CD4-positive, alpha-beta T cell (primary cell): Measurements from ENCODE around the gene PAPSS1. TPM values are rescaled to one million over a fixed set of nuclear protein-coding genes. Genes with fewer than 3 reads are reported as not detected.
A peak's percentile ranks its signal among the peaks of the same experiment; 100 is the strongest.

Experiments used
- ATAC-seq: fragments of 200-7000 bp; cut with Tn5 transposase; one replicate; pipeline ENCODE4 v1.10.0; 2022; ENCODE audit warnings: mild to moderate bottlenecking; ENCODE audit not compliant: poor library complexity
- CTCF ChIA-PET: fragments of 350-600 bp; sonication (Branson Sonifier 250); formaldehyde crosslinking; loops from one replicate; lab custom pipeline; 2021; ENCODE audit warnings: antibody characterized with exemption, inconsistent platforms; lab: Charles Lee
- POLR2A ChIA-PET: fragments of 350-600 bp; sonication (Branson Sonifier 250); formaldehyde crosslinking; loops from one replicate; lab custom pipeline; 2021; ENCODE audit warnings: antibody characterized with exemption, inconsistent platforms; lab: Charles Lee
- DNase-seq, 14 experiments: peaks; one replicate each; pipeline ENCODE4 v3.0.0-alpha.2; 2013 to 2020; ENCODE audit warnings: mixed read lengths in 2 of 14
- H3K27ac ChIP-seq, 2 donors: one replicate each; pipeline versions ENCODE4 v1.5.1 to v1.7.0; 2013; ENCODE audit warnings: low read length in 2 of 2, low read depth in 1 of 2, mild to moderate bottlenecking in 1 of 2
- H3K27me3 ChIP-seq, 2 experiments: 1 replicate in 1 of 2; 2 replicates in 1 of 2; pipeline versions ENCODE4 v1.6.1 to v1.7.0; 2013; ENCODE audit warnings: low read length in 2 of 2, control low read depth in 1 of 2, mild to moderate bottlenecking in 1 of 2, moderate library complexity in 1 of 2; ENCODE audit not compliant: insufficient read depth in 2 of 2, control insufficient read depth in 1 of 2
- H3K36me3 ChIP-seq: one replicate; pipeline ENCODE4 v1.6.1; 2013; ENCODE audit warnings: low read length, control low read depth; ENCODE audit not compliant: insufficient read depth
- H3K4me1 ChIP-seq: one replicate; pipeline ENCODE4 v1.6.1; 2013; ENCODE audit warnings: low read length, control low read depth; ENCODE audit not compliant: insufficient read depth
- H3K4me3 ChIP-seq: one replicate; pipeline ENCODE4 v1.5.1; 2013; ENCODE audit warnings: mild to moderate bottlenecking, low read length, moderate library complexity
- H3K9me3 ChIP-seq, 2 experiments: 1 replicate in 1 of 2; 2 replicates in 1 of 2; pipeline versions ENCODE4 v1.6.1 to v1.7.0; 2013; ENCODE audit warnings: low read length in 2 of 2, mild to moderate bottlenecking in 2 of 2, control low read depth in 1 of 2, moderate library complexity in 1 of 2; ENCODE audit not compliant: control insufficient read depth in 1 of 2, insufficient read depth in 1 of 2
- H3K27ac Mint-ChIP-seq: one replicate; pipeline ENCODE4 v1.8.0; 2020; ENCODE audit warnings: mixed read lengths
- H3K27me3 Mint-ChIP-seq: one replicate; pipeline ENCODE4 v1.8.0; 2021; ENCODE audit warnings: mixed read lengths
- H3K36me3 Mint-ChIP-seq: one replicate; pipeline ENCODE4 v1.8.0; 2021; ENCODE audit warnings: low read depth, mixed read lengths
- H3K4me1 Mint-ChIP-seq: one replicate; pipeline ENCODE4 v1.8.0; 2021; ENCODE audit warnings: low read depth, mixed read lengths
- H3K4me3 Mint-ChIP-seq: one replicate; pipeline ENCODE4 v1.8.0; 2020; ENCODE audit warnings: mild to moderate bottlenecking, mixed read lengths
- H3K9me3 Mint-ChIP-seq: one replicate; pipeline ENCODE4 v1.8.0; 2020; ENCODE audit warnings: mixed read lengths
- intact Hi-C, 2 experiments: fragments of 100-400 bp; cut with DNase I in 1 of 2; cut with micrococcal nuclease in 1 of 2; formaldehyde crosslinking; loops; one replicate each; pipeline versions ENCODE4 v1.15.1 to v1.9.0; 2023 to 2025; cut with DNase I, micrococcal nuclease
- total RNA-seq, 174 experiments: library from RNA in 2 of 174; stranded (reverse) in 2 of 174; gene quantifications; one replicate each; pipeline ENCODE4 v1.2.3 and lab custom pipeline; 2021 to 2026
- TF ChIP-seq, protein P1 (sequence below): fragments of 200-600 bp; IDR thresholded peaks from one replicate; pipeline ENCODE4 v1.8.0; 2022; ENCODE audit warnings: antibody characterized with exemption, mild to moderate bottlenecking

The PAPSS1 gene
- total RNA-seq, 2 experiments from 2014 or later, result 5.6 to 6.6 TPM

DNA sequence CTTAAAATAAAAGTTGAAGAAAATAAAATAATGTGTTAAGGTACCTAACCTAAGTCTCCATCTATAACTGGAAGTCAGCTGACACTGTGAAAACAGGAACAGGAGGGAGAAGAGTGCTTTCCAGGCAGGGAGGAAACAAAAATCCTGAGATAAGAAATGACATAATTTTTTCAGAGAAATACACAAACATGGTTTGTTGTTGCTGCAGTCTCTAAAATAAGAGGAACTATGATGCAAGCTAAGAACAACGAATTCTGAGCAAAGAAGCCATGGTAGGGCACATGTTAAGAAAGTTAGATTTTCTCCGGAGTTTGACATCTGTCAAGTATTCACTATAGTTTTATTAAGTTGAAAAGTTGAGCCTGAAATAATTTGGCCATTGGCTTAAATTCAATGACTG is 26.9 kb downstream of the PAPSS1 start:
- H3K4me1 ChIP-seq, result no peaks in the 10 kb centered on the region
- ChIA-PET CTCF (no interaction called here), POLR2A (no interaction called here)
- intact Hi-C loops, result no loop called here
- no peaks in the 10 kb centered on the region for H3K36me3 ChIP-seq
- no peak for ATAC-seq
- Mint-ChIP-seq H3K4me1 (peaks cover 23% of the 10 kb centered on the region), H3K27ac (no peak overlapping the region), H3K4me3 (no peak overlapping the region), H3K36me3 (peaks cover 55% of the 10 kb centered on the region), H3K9me3 (no peaks in the 10 kb centered on the region), H3K27me3 (no peaks in the 10 kb centered on the region)
- TF ChIP-seq, protein P1, sequence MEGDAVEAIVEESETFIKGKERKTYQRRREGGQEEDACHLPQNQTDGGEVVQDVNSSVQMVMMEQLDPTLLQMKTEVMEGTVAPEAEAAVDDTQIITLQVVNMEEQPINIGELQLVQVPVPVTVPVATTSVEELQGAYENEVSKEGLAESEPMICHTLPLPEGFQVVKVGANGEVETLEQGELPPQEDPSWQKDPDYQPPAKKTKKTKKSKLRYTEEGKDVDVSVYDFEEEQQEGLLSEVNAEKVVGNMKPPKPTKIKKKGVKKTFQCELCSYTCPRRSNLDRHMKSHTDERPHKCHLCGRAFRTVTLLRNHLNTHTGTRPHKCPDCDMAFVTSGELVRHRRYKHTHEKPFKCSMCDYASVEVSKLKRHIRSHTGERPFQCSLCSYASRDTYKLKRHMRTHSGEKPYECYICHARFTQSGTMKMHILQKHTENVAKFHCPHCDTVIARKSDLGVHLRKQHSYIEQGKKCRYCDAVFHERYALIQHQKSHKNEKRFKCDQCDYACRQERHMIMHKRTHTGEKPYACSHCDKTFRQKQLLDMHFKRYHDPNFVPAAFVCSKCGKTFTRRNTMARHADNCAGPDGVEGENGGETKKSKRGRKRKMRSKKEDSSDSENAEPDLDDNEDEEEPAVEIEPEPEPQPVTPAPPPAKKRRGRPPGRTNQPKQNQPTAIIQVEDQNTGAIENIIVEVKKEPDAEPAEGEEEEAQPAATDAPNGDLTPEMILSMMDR, result no peak
- peak in 2 of 14 experiments; percentile 7 to 9 for DNase-seq
- H3K27me3 ChIP-seq, result no peaks in the 10 kb centered on the region
- no peak overlapping the region for H3K27ac ChIP-seq
- no peaks in the 10 kb centered on the region for H3K9me3 ChIP-seq
- H3K4me3 ChIP-seq, result no peak overlapping the region

DNA sequence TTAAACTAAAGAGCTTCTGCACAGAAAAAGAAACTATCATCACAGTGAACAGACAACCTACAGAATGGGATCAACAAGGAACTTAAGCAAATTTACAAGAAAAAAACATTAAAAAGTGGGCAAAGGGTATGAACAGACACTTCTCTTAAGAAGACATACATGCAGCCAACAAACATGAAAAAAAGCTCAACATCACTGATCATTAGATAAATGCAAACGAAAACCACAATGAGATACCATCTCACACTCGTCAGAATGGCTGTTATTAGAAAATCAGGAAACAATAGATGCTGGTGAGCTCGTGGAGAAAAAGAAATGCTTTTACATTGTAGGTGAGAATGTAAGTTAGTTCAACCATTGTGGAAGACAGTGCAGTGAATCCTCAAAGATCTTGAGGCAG is 27.8 kb downstream of the PAPSS1 start:
- H3K36me3 ChIP-seq, result no peaks in the 10 kb centered on the region
- Mint-ChIP-seq H3K27me3 (no peaks in the 10 kb centered on the region), H3K27ac (no peak overlapping the region), H3K4me3 (no peak overlapping the region), H3K36me3 (peaks cover 48% of the 10 kb centered on the region), H3K9me3 (no peaks in the 10 kb centered on the region), H3K4me1 (peaks cover 23% of the 10 kb centered on the region)
- no peaks in the 10 kb centered on the region for H3K27me3 ChIP-seq
- H3K4me3 ChIP-seq, result no peak overlapping the region
- H3K27ac ChIP-seq, result no peak overlapping the region
- no peaks in the 10 kb centered on the region for H3K4me1 ChIP-seq
- no peaks in the 10 kb centered on the region for H3K9me3 ChIP-seq
- ChIA-PET POLR2A (no interaction called here), CTCF (no interaction called here)
- TF ChIP-seq, protein P1, result no peak
- intact Hi-C loops, result no loop called here
- DNase-seq, result peak in 3 of 14 experiments; percentile 5 to 28 (median 14)
- ATAC-seq, result no peak

DNA sequence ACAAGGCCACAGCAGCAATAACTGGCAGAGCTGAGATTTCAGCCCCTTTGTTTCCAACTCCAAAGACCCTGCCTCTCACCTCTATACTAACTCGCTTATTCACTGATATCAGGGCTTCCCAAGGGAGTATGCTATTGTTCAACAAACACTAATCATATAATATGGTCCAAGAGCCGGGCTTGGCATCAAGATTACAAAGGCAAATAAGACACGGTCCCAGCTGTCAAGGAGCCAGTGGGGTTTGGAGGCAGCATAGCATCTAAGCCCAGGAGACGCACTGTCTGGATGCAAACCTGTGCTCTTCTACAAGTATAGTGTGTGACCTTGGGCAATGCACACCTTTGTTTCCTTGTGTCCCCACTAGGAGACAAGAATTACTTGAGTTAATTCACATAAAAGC is 28.7 kb downstream of the PAPSS1 start:
- H3K27ac Mint-ChIP-seq, result no peak overlapping the region
- H3K9me3 ChIP-seq, result no peaks in the 10 kb centered on the region
- H3K4me3 Mint-ChIP-seq, result no peak overlapping the region
- no peak overlapping the region for H3K4me3 ChIP-seq
- no peak overlapping the region for H3K27ac ChIP-seq
- intact Hi-C loops, result no loop called here
- POLR2A ChIA-PET, result no interaction called here
- H3K27me3 ChIP-seq, result no peaks in the 10 kb centered on the region
- peaks cover 4% of the 10 kb centered on the region for H3K36me3 ChIP-seq
- TF ChIP-seq, protein P1, result no peak
- CTCF ChIA-PET, result no interaction called here
- H3K36me3 Mint-ChIP-seq, result peaks cover 52% of the 10 kb centered on the region
- H3K4me1 Mint-ChIP-seq, result peaks cover 23% of the 10 kb centered on the region
- no peaks in the 10 kb centered on the region for H3K4me1 ChIP-seq
- no peaks in the 10 kb centered on the region for H3K9me3 Mint-ChIP-seq
- DNase-seq (no peak), ATAC-seq (no peak)
- H3K27me3 Mint-ChIP-seq, result no peaks in the 10 kb centered on the region
